SU-DHL-6 (cell line): ENCODE data around the gene RAP1GAP2.

Source experiments
- H2AFZ ChIP-seq: fragments of 200-600 bp; sonication (generic); 2 replicates; pipeline ENCODE4 v1.6.1; 2014; ENCODE audit warnings: low read depth, mild to moderate bottlenecking, moderate library complexity, mixed read lengths, antibody characterized with exemption, low read length; ENCODE audit not compliant: severe bottlenecking
- H3F3A ChIP-seq: fragments of 200-600 bp; shearing (Covaris generic); 2 replicates; pipeline ENCODE4 v1.6.0; 2016; ENCODE audit warnings: antibody characterized with exemption, mild to moderate bottlenecking; ENCODE audit not compliant: insufficient read depth
- H3K27ac ChIP-seq: fragments of 200-600 bp; sonication (generic); 2 replicates; pipeline ENCODE4 v1.5.1; 2016; ENCODE audit warnings: low read depth, mild to moderate bottlenecking, low read length, moderate library complexity, mixed read lengths
- H3K27me3 ChIP-seq: fragments of 200-600 bp; sonication (generic), shearing (Covaris generic); 2 replicates; pipeline ENCODE4 v1.6.0; 2014; ENCODE audit warnings: mild to moderate bottlenecking, low read length
- H3K36me3 ChIP-seq: fragments of 200-600 bp; sonication (generic); 2 replicates; pipeline ENCODE4 v1.6.1; 2014; ENCODE audit warnings: mild to moderate bottlenecking, low read length, mixed read lengths
- H3K4me2 ChIP-seq: fragments of 300-600, 200-600 bp; shearing (Covaris generic), sonication (generic); 2 replicates; pipeline ENCODE4 v1.6.0; 2014; ENCODE audit warnings: low read length, low read depth, mild to moderate bottlenecking; ENCODE audit not compliant: poor library complexity, severe bottlenecking
- H3K4me3 ChIP-seq: fragments of 200-600 bp; sonication (generic); 2 replicates; pipeline ENCODE4 v1.5.1; 2014; ENCODE audit warnings: antibody characterized with exemption, low read length, mild to moderate bottlenecking, mixed read lengths; ENCODE audit not compliant: insufficient read depth, poor library complexity, severe bottlenecking
- H3K79me2 ChIP-seq: fragments of 200-600 bp; sonication (generic); 2 replicates; pipeline ENCODE4 v1.6.1; 2014; ENCODE audit warnings: mild to moderate bottlenecking, low read length, moderate library complexity; ENCODE audit not compliant: insufficient read depth
- H3K9ac ChIP-seq: fragments of 200-600 bp; sonication (generic); 2 replicates; pipeline ENCODE4 v1.7.0; 2014; ENCODE audit warnings: mild to moderate bottlenecking, low read length
- H3K9me2 ChIP-seq: fragments of 200-600 bp; sonication (generic); replicated peaks from 2 replicates; pipeline ENCODE4 v1.6.1; 2014; ENCODE audit warnings: low read length; ENCODE audit not compliant: insufficient read depth
- H3K9me3 ChIP-seq: fragments of 200-600 bp; sonication (generic); 2 replicates; pipeline ENCODE4 v1.6.1; 2014; ENCODE audit warnings: low read length, mixed read lengths; ENCODE audit not compliant: insufficient read depth
- H4K20me1 ChIP-seq: fragments of 200-600 bp; sonication (generic); 2 replicates; pipeline ENCODE4 v1.6.1; 2014; ENCODE audit warnings: low read depth, mild to moderate bottlenecking, antibody characterized with exemption, low read length, moderate library complexity, mixed read lengths
- CTCF ChIP-seq: fragments of 200-600 bp; sonication (generic); IDR thresholded peaks from one replicate; pipeline ENCODE4 v1.5.1; 2017; ENCODE audit warnings: antibody characterized with exemption, mild to moderate bottlenecking, low read length, moderate library complexity; ENCODE audit not compliant: insufficient read depth, poor library complexity, severe bottlenecking
- EZH2phosphoT487 ChIP-seq: fragments of 200-600 bp; sonication (generic), shearing (Covaris generic); conservative IDR thresholded peaks from 2 replicates; pipeline ENCODE4 v1.6.1; 2018; ENCODE audit warnings: mild to moderate bottlenecking, antibody characterized with exemption, low read length, moderate library complexity, mixed read lengths

RAP1GAP2 gene

DNA sequence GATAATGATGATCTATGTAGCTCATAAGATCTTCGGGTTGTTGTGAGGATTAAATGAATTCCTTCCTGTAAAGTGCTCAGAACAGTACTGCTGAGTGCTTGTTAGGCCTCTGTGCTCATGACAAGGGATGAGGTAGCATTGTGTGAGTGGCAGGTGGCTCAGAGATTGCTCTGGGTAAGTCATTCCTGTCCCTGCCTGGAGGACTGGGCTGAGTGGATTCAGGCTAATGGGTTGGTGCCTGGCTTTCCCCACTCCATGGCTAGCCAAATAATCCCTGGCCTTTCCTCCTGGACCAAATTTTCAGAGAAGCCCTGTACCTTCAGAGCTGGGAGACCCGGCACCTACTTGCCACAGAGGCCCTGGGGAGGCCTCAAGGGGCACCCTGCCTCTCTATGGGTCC lies 45.5 kb upstream of the RAP1GAP2 start:
- Histone ChIP-seq H3K9me3 (no peaks in the 10 kb centered on the region), H3K36me3 (no peaks in the 10 kb centered on the region), H3K9ac (no peak overlapping the region), H3K4me2 (no peak overlapping the region), H3K9me2 (no peaks in the 10 kb centered on the region), H4K20me1 (no peaks in the 10 kb centered on the region), H3K79me2 (no peaks in the 10 kb centered on the region), H3K4me3 (no peak overlapping the region), H3F3A (no peaks in the 10 kb centered on the region), H3K27me3 (no peaks in the 10 kb centered on the region), H3K27ac (no peak overlapping the region), H2AFZ (no peak overlapping the region)
- no peak for TF ChIP-seq CTCF
- no peak for TF ChIP-seq EZH2phosphoT487

- H3K27ac ChIP-seq = no peak overlapping the region
- no peaks in the 10 kb centered on the region for H3K9me3 ChIP-seq
- H3K4me2 ChIP-seq = no peak overlapping the region
- H3F3A ChIP-seq = no peaks in the 10 kb centered on the region
- H3K27me3 ChIP-seq = no peaks in the 10 kb centered on the region
- no peaks in the 10 kb centered on the region for H3K9me2 ChIP-seq
- H3K9ac ChIP-seq = no peak overlapping the region
- no peak for TF ChIP-seq CTCF
- H3K36me3 ChIP-seq = no peaks in the 10 kb centered on the region
- H3K79me2 ChIP-seq = no peaks in the 10 kb centered on the region
- H3K4me3 ChIP-seq = no peak overlapping the region
- no peak overlapping the region for H2AFZ ChIP-seq
- no peaks in the 10 kb centered on the region for H4K20me1 ChIP-seq
Measured at GRCh38 chr17:2751491-2751890, 44.7 kb upstream of the RAP1GAP2 start.

DNA sequence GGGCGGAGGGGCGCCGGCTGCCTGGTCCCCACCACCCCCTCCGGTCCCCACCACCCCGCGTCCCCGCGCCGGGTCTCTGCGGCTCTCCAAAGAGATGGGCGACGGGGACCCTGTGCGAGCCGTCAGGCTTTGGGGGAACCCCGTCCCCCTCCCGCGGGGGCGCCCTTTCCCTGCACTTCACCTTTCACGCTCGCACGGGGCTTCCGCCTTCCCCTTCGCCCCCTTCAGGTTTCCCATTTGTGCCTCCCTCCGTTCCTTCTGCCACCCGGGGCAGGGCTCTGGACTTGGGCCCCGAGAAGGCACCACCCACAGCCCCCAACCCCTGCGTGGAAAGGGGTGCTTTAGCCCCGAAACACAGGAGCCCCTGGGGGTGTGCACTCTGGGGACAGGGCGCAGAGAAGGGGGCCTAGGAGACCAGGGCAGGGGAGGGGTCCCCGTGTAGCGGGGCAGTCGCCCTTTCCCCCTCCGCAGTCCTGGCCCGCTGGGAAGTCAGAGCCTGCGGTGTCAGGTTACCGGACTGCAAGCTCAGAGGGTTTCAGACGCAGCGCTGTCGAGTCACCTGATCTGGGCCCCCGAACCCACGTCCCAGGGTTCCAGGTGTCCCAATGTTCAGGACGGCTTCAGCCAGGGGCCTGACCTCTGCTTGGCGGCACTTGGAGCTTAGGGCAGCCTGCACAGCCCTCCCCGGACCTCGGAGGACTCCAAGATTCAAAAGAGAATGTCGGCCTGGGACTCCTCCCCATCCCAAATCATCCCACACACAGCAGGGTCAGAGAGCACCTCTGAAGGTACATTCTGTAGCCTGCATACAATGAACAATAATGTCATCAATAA lies 40.1 kb upstream of the RAP1GAP2 start:
- Histone ChIP-seq H3K9ac (no peak overlapping the region), H3K79me2 (no peaks in the 10 kb centered on the region), H3K27ac (no peak overlapping the region), H3K4me3 (no peak overlapping the region), H3K36me3 (no peaks in the 10 kb centered on the region), H3K9me3 (no peaks in the 10 kb centered on the region), H2AFZ (no peak overlapping the region), H3K27me3 (no peaks in the 10 kb centered on the region), H4K20me1 (no peaks in the 10 kb centered on the region), H3K4me2 (no peak overlapping the region), H3K9me2 (no peaks in the 10 kb centered on the region), H3F3A (no peaks in the 10 kb centered on the region)
- TF ChIP-seq CTCF = no peak
- no peak for TF ChIP-seq EZH2phosphoT487
